A549 (cell line): ENCODE measurements around the gene CNKSR3.

Experiments used
- EP300 ChIP-seq, 2 experiments: fragments of >200 bp; sonication (Bioruptor Twin); formaldehyde crosslinking; IDR thresholded peaks; 2 replicates in 1 of 2; 3 replicates in 1 of 2; pipeline ENCODE4 v1.6.1; 2016 to 2017
- JUNB ChIP-seq: fragments of >200 bp; sonication (Bioruptor Twin); formaldehyde crosslinking; IDR thresholded peaks from 2 replicates; pipeline ENCODE4 v1.6.1; 2016
- MAFK ChIP-seq: fragments of 450-650 bp; IDR thresholded peaks from 2 replicates; pipeline ENCODE4 v1.6.1; 2014; ENCODE audit not compliant: partially characterized antibody
- NR3C1 ChIP-seq: fragments of >200 bp; sonication (Bioruptor Twin); formaldehyde crosslinking; IDR thresholded peaks from 3 replicates; pipeline ENCODE4 v1.6.1; 2017
- PHF8 ChIP-seq: fragments of 200-600 bp; sonication (generic); IDR thresholded peaks from 2 replicates; pipeline ENCODE4 v1.6.1; 2016; ENCODE audit warnings: low read depth, mild to moderate bottlenecking, antibody characterized with exemption, moderate library complexity, borderline replicate concordance
- RAD21 ChIP-seq, 2 experiments: fragments of >200 bp in 1 of 2; sonication (Bioruptor Twin) in 1 of 2; formaldehyde crosslinking in 1 of 2; IDR thresholded peaks in 1 of 2; conservative IDR thresholded peaks in 1 of 2; 2 replicates in 1 of 2; 3 replicates in 1 of 2; pipeline ENCODE4 v1.6.1; 2012 to 2018; ENCODE audit warnings: inconsistent platforms in 1 of 2
- RARB ChIP-seq: fragments of 250-450 bp; sonication (Bioruptor Pico); IDR thresholded peaks from 2 replicates; pipeline ENCODE4 v1.8.0; 2021; ENCODE audit warnings: mild to moderate bottlenecking, moderate library complexity
- RCOR1 ChIP-seq: fragments of 150-350 bp; IDR thresholded peaks from 2 replicates; pipeline ENCODE4 v1.6.1; 2014; ENCODE audit warnings: antibody characterized with exemption, low read length, low read depth
- SMC3 ChIP-seq: fragments of >200 bp; sonication (Bioruptor Twin); formaldehyde crosslinking; IDR thresholded peaks from 3 replicates; pipeline ENCODE4 v1.6.1; 2018; ENCODE audit warnings: inconsistent platforms
- USF2 ChIP-seq: fragments of 450-650 bp; IDR thresholded peaks from 2 replicates; pipeline ENCODE4 v1.6.1; 2014; ENCODE audit warnings: antibody characterized with exemption
- TF ChIP-seq, protein P1 (sequence below): fragments of >200 bp; sonication (Bioruptor Twin); formaldehyde crosslinking; IDR thresholded peaks from 3 replicates; pipeline ENCODE4 v1.5.1; 2016
- TF ChIP-seq, protein P2 (sequence below): fragments of 200-600 bp; sonication (generic); IDR thresholded peaks from 2 replicates; pipeline ENCODE4 v1.6.1; 2016; ENCODE audit warnings: antibody characterized with exemption, mild to moderate bottlenecking, moderate library complexity
- TF ChIP-seq, protein P3 (sequence below): IDR thresholded peaks from 2 replicates; pipeline ENCODE4 v1.6.1; 2012

DNA sequence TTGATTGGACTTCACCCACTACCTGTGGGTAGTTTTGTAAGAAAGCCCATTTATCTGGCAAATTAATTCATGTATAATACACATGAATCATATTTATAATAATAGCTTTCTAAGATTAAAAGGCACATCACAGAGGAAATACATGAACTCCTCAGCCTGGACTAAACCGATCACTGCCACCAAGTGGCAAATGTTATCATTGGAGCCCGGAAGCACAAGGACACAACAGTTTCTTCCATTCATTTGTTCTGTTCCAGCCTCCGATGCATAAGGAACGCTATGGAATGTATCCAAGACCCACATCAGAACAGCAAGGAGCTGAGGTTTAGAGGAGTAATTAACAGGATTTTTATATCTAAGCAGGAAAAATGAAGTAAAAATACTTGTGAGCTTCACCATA is 139.9 kb downstream of the CNKSR3 start:
- TF ChIP-seq, protein P1, sequence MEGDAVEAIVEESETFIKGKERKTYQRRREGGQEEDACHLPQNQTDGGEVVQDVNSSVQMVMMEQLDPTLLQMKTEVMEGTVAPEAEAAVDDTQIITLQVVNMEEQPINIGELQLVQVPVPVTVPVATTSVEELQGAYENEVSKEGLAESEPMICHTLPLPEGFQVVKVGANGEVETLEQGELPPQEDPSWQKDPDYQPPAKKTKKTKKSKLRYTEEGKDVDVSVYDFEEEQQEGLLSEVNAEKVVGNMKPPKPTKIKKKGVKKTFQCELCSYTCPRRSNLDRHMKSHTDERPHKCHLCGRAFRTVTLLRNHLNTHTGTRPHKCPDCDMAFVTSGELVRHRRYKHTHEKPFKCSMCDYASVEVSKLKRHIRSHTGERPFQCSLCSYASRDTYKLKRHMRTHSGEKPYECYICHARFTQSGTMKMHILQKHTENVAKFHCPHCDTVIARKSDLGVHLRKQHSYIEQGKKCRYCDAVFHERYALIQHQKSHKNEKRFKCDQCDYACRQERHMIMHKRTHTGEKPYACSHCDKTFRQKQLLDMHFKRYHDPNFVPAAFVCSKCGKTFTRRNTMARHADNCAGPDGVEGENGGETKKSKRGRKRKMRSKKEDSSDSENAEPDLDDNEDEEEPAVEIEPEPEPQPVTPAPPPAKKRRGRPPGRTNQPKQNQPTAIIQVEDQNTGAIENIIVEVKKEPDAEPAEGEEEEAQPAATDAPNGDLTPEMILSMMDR, result peak; percentile 25; the same call in 2 of the 3 replicates
- TF ChIP-seq NR3C1, result no peak
- TF ChIP-seq EP300 (IDR thresholded peaks at IDR 0.05), result no peak
- no peak for TF ChIP-seq USF2
- TF ChIP-seq, protein P2, sequence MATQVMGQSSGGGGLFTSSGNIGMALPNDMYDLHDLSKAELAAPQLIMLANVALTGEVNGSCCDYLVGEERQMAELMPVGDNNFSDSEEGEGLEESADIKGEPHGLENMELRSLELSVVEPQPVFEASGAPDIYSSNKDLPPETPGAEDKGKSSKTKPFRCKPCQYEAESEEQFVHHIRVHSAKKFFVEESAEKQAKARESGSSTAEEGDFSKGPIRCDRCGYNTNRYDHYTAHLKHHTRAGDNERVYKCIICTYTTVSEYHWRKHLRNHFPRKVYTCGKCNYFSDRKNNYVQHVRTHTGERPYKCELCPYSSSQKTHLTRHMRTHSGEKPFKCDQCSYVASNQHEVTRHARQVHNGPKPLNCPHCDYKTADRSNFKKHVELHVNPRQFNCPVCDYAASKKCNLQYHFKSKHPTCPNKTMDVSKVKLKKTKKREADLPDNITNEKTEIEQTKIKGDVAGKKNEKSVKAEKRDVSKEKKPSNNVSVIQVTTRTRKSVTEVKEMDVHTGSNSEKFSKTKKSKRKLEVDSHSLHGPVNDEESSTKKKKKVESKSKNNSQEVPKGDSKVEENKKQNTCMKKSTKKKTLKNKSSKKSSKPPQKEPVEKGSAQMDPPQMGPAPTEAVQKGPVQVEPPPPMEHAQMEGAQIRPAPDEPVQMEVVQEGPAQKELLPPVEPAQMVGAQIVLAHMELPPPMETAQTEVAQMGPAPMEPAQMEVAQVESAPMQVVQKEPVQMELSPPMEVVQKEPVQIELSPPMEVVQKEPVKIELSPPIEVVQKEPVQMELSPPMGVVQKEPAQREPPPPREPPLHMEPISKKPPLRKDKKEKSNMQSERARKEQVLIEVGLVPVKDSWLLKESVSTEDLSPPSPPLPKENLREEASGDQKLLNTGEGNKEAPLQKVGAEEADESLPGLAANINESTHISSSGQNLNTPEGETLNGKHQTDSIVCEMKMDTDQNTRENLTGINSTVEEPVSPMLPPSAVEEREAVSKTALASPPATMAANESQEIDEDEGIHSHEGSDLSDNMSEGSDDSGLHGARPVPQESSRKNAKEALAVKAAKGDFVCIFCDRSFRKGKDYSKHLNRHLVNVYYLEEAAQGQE, result no peak
- no peak for TF ChIP-seq JUNB
- no peak for TF ChIP-seq MAFK
- TF ChIP-seq, protein P3, sequence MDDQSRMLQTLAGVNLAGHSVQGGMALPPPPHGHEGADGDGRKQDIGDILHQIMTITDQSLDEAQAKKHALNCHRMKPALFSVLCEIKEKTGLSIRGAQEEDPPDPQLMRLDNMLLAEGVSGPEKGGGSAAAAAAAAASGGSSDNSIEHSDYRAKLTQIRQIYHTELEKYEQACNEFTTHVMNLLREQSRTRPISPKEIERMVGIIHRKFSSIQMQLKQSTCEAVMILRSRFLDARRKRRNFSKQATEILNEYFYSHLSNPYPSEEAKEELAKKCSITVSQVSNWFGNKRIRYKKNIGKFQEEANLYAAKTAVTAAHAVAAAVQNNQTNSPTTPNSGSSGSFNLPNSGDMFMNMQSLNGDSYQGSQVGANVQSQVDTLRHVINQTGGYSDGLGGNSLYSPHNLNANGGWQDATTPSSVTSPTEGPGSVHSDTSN, result no peak
- TF ChIP-seq PHF8, result no peak
- TF ChIP-seq RARB (CRISPR knock-in tag), result no peak
- no peak for TF ChIP-seq RCOR1
- no peak for TF ChIP-seq SMC3
- peak; percentile 24 to 45; a peak in 2 of 5 replicates for TF ChIP-seq RAD21 (conservative IDR thresholded peaks at IDR 0.05 in 1 of 2, IDR thresholded peaks at IDR 0.05 in 1 of 2)
